Thoracic aorta (tissue), 2 donors: ENCODE measurements around the gene MAGI1. TPM values are rescaled to one million over a fixed set of nuclear protein-coding genes. Genes with fewer than 3 reads are reported as not detected.

Experiments
- ATAC-seq: fragments of 150-250 bp; one replicate; pipeline ENCODE4 v1.8.0; 2017; ENCODE audit warnings: low read depth; ENCODE audit not compliant: insufficient number of reproducible peaks, low FRiP score
- DNase-seq: peaks from one replicate; pipeline ENCODE4 v3.0.0-alpha.2; 2020; ENCODE audit warnings: low spot score
- H3K27ac ChIP-seq, 2 donors: fragments of 200-600 bp; sonication (generic); 1 replicate in 1 of 2; 2 replicates in 1 of 2; pipeline ENCODE4 v1.5.1; 2016; ENCODE audit warnings: mild to moderate bottlenecking in 2 of 2, moderate library complexity in 2 of 2
- H3K27me3 ChIP-seq: fragments of 200-600 bp; sonication (generic); replicated peaks from 2 replicates; pipeline ENCODE4 v1.6.0; 2016; ENCODE audit warnings: mild to moderate bottlenecking; ENCODE audit not compliant: insufficient read depth
- H3K36me3 ChIP-seq: fragments of 200-600 bp; sonication (generic); one replicate; pipeline ENCODE4 v1.5.1; 2016
- H3K4me1 ChIP-seq, 2 donors: fragments of 200-600 bp; sonication (generic); 1 replicate in 1 of 2; 2 replicates in 1 of 2; pipeline versions ENCODE4 v1.5.1 to v1.6.0; 2016; ENCODE audit warnings: low read depth in 2 of 2, mild to moderate bottlenecking in 1 of 2; ENCODE audit not compliant: control insufficient read depth in 1 of 2
- H3K4me3 ChIP-seq: fragments of 200-600 bp; sonication (generic); 2 replicates; pipeline ENCODE4 v1.5.1; 2016; ENCODE audit warnings: mild to moderate bottlenecking
- H3K9me3 ChIP-seq: fragments of 200-600 bp; sonication (generic); 2 replicates; pipeline ENCODE4 v1.5.1; 2016
- total RNA-seq, 2 donors: library from RNA; depleted of rRNA; stranded (reverse); fragments of >200 nt; gene quantifications; one replicate each; pipeline versions ENCODE4 v1.1.0 to v1.2.3, GENCODE V29; 2016
- TF ChIP-seq, protein P1 (sequence below): fragments of 200-600 bp; sonication (generic); IDR thresholded peaks from one replicate; pipeline ENCODE4 v1.5.1; 2019; ENCODE audit warnings: antibody characterized with exemption

The MAGI1 gene
- total RNA-seq, 2 donors from 2014 or later: 48.2 to 88.5 TPM

GRCh38 chr3:65964838-65965237, 73.9 kb downstream of the MAGI1 start:
- no peaks in the 10 kb centered on the region for H3K9me3 ChIP-seq
- H3K4me1 ChIP-seq: peaks cover 0 to 32% of the 10 kb centered on the region in 2 donors
- no peak overlapping the region for H3K4me3 ChIP-seq
- ATAC-seq (no peak), DNase-seq (no peak)
- H3K36me3 ChIP-seq: no peaks in the 10 kb centered on the region
- no peak overlapping the region for H3K27ac ChIP-seq
- TF ChIP-seq, protein P1, sequence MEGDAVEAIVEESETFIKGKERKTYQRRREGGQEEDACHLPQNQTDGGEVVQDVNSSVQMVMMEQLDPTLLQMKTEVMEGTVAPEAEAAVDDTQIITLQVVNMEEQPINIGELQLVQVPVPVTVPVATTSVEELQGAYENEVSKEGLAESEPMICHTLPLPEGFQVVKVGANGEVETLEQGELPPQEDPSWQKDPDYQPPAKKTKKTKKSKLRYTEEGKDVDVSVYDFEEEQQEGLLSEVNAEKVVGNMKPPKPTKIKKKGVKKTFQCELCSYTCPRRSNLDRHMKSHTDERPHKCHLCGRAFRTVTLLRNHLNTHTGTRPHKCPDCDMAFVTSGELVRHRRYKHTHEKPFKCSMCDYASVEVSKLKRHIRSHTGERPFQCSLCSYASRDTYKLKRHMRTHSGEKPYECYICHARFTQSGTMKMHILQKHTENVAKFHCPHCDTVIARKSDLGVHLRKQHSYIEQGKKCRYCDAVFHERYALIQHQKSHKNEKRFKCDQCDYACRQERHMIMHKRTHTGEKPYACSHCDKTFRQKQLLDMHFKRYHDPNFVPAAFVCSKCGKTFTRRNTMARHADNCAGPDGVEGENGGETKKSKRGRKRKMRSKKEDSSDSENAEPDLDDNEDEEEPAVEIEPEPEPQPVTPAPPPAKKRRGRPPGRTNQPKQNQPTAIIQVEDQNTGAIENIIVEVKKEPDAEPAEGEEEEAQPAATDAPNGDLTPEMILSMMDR: no peak
- no peaks in the 10 kb centered on the region for H3K27me3 ChIP-seq

DNA sequence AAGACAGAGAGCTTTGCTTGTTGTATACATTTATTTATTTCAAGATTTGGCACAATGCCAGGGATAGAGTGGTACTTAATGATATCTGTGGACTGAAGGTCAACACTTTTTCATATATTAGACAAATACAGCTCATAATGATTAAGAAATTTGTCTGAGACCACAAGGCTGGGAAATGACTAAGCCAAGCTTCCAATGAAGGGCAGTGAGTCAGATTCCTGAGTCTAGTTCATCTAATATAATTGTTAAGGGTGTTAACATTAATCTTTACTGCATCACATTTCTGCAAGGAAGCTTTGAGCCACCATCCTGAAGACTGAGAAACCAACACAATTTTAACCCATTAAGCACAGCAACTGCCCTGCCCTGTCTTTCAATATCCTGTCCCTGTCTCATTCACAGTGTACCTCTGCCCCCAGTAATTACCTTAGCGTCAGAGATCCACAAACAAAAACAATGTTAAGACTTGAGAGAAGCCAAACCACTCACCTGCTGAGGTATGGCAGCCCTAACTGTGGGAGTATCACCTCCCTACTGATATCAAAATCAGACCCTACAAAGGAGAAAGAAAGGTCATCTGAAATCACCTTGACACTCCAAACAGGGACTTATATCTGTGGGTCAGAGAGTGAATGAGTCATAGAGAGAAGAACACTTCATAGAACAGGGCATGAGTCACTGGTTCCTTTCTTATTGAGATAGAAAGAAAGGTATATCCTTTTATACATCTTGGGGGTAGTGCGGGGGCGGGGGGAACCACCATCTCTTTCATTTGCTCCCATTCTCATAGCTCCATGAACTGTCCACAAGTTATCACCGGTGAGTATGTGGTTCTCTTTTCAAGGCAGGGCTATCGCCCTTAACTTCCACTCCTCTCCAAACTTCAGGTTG, 74.7 kb downstream of the MAGI1 start:
- H3K27me3 ChIP-seq: no peaks in the 10 kb centered on the region
- no peaks in the 10 kb centered on the region for H3K9me3 ChIP-seq
- H3K4me3 ChIP-seq: no peak overlapping the region
- H3K27ac ChIP-seq: no peak overlapping the region
- H3K36me3 ChIP-seq: no peaks in the 10 kb centered on the region
- DNase-seq (no peak), ATAC-seq (no peak)
- peaks cover 0 to 29% of the 10 kb centered on the region in 2 donors for H3K4me1 ChIP-seq
- TF ChIP-seq, protein P1: no peak

GRCh38 chr3:65961733-65962132, 77.0 kb downstream of the MAGI1 start:
- H3K9me3 ChIP-seq: no peaks in the 10 kb centered on the region
- ATAC-seq: no peak
- TF ChIP-seq, protein P1: no peak

GRCh38 chr3:65961128-65961527, 77.6 kb downstream of the MAGI1 start:
- TF ChIP-seq, protein P1: no peak

More at GRCh38 chr3:65961733-65962132, 77.0 kb downstream of the MAGI1 start:
- no peak overlapping the region for H3K27ac ChIP-seq
- DNase-seq: no peak
- no peaks in the 10 kb centered on the region for H3K27me3 ChIP-seq
- peaks cover 0 to 38% of the 10 kb centered on the region in 2 donors for H3K4me1 ChIP-seq
- H3K36me3 ChIP-seq: no peaks in the 10 kb centered on the region
- no peak overlapping the region for H3K4me3 ChIP-seq

GRCh38 chr3:65960087-65960486, 78.6 kb downstream of the MAGI1 start:
- Histone ChIP-seq H3K27ac (no peak overlapping the region), H3K4me1 (peaks cover 0 to 50% of the 10 kb centered on the region in 2 donors), H3K9me3 (no peaks in the 10 kb centered on the region), H3K27me3 (no peaks in the 10 kb centered on the region), H3K4me3 (no peak overlapping the region), H3K36me3 (no peaks in the 10 kb centered on the region)
- no peak for ATAC-seq
- no peak for DNase-seq
- TF ChIP-seq, protein P1: no peak

More at GRCh38 chr3:65961128-65961527, 77.6 kb downstream of the MAGI1 start:
- no peak overlapping the region for H3K4me3 ChIP-seq
- H3K27me3 ChIP-seq: no peaks in the 10 kb centered on the region
- no peak for ATAC-seq
- no peaks in the 10 kb centered on the region for H3K36me3 ChIP-seq
- DNase-seq: no peak
- no peak overlapping the region for H3K27ac ChIP-seq
- peaks cover 0 to 40% of the 10 kb centered on the region in 2 donors for H3K4me1 ChIP-seq
- H3K9me3 ChIP-seq: no peaks in the 10 kb centered on the region
